Karpas-422 (cell line): ENCODE data around the gene PALMD. TPM values are rescaled to one million over a fixed set of nuclear protein-coding genes. Genes with fewer than 3 reads are reported as not detected.
A peak's percentile ranks its signal among the peaks of the same experiment; 100 is the strongest.

ENCODE experiments used
- DNase-seq: peaks from one replicate; pipeline ENCODE4 v3.0.0-alpha.2; 2015
- H2AFZ ChIP-seq: fragments of 200-600 bp; sonication (generic); 2 replicates; pipeline ENCODE4 v1.6.1; 2014; ENCODE audit warnings: antibody characterized with exemption, low read length, mixed read lengths
- H3K27ac ChIP-seq: fragments of 200-600 bp; sonication (generic); 2 replicates; pipeline ENCODE4 v1.5.1; 2014; ENCODE audit warnings: mild to moderate bottlenecking, low read length, moderate library complexity
- H3K27me3 ChIP-seq: fragments of 200-600 bp; sonication (generic); 2 replicates; pipeline ENCODE4 v1.6.1; 2014; ENCODE audit warnings: low read length, mixed read lengths
- H3K36me3 ChIP-seq: fragments of 200-600 bp; sonication (generic); 2 replicates; pipeline ENCODE4 v1.6.1; 2014; ENCODE audit warnings: low read length, mixed read lengths; ENCODE audit not compliant: insufficient read depth
- H3K4me1 ChIP-seq: fragments of 200-600 bp; sonication (generic); 2 replicates; pipeline ENCODE4 v1.6.1; 2014; ENCODE audit warnings: mild to moderate bottlenecking, low read length, mixed read lengths
- H3K4me2 ChIP-seq: fragments of 200-600 bp; sonication (generic); 2 replicates; pipeline ENCODE4 v1.6.1; 2014; ENCODE audit warnings: low read length, low read depth, mild to moderate bottlenecking; ENCODE audit not compliant: poor library complexity, severe bottlenecking
- H3K4me3 ChIP-seq: fragments of 200-600 bp; sonication (generic); 2 replicates; pipeline ENCODE4 v1.5.1; 2014; ENCODE audit warnings: mild to moderate bottlenecking, antibody characterized with exemption, low read length, mixed read lengths
- H3K79me2 ChIP-seq: fragments of 200-600 bp; sonication (generic); 2 replicates; pipeline ENCODE4 v1.6.1; 2014; ENCODE audit warnings: mild to moderate bottlenecking, low read length, mixed read lengths
- H3K9ac ChIP-seq: fragments of 200-600 bp; sonication (generic); 2 replicates; pipeline ENCODE4 v1.6.0; 2014; ENCODE audit warnings: low read length
- H3K9me2 ChIP-seq: fragments of 200-600 bp; sonication (generic), shearing (Covaris generic); replicated peaks from 2 replicates; pipeline ENCODE4 v1.6.0; 2014; ENCODE audit warnings: mild to moderate bottlenecking, low read length, moderate library complexity; ENCODE audit not compliant: insufficient read depth
- H3K9me3 ChIP-seq: fragments of 300-700, 200-600 bp; sonication (generic); 2 replicates; pipeline ENCODE4 v1.6.1; 2014; ENCODE audit warnings: low read length, mixed read lengths
- H4K20me1 ChIP-seq: fragments of 200-600 bp; sonication (generic); 2 replicates; pipeline ENCODE4 v1.6.1; 2014; ENCODE audit warnings: mild to moderate bottlenecking, antibody characterized with exemption, low read length, low read depth; ENCODE audit not compliant: insufficient read depth
- total RNA-seq: library from RNA; depleted of rRNA; stranded (reverse); fragments of >200 nt; shearing (Covaris generic); gene quantifications from 2 replicates; pipeline ENCODE4 v1.2.3, GENCODE V29; 2014; ENCODE audit warnings: low replicate concordance; rRNA removed

Gene PALMD
- total RNA-seq, 1 experiment from 2014 or later, result not detected

DNA sequence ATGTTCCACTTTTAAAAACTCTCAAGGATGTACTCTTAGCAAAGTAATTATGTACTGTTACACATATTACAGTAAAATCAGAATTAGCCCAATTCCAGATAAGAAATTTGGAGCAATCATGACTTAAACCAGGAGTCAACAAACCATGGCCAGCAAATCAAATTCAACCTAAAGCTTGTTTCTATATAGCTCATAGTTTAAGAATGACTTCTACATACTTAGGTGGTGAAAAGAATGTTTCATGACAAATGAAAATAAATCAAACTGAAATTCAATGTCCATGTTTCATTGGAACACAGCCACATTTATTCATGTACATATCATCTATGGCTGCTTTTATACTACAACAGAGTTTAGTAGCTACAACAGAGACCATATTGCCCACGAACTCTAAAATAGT lies 85.5 kb downstream of the PALMD start:
- no peak overlapping the region for H3K4me2 ChIP-seq
- no peaks in the 10 kb centered on the region for H3K9me2 ChIP-seq
- H2AFZ ChIP-seq, result no peak overlapping the region
- H3K79me2 ChIP-seq, result peaks cover 3% of the 10 kb centered on the region; the same call in 1 of the 2 replicates
- H3K4me3 ChIP-seq, result no peak overlapping the region
- H3K4me1 ChIP-seq, result peaks cover 13% of the 10 kb centered on the region
- H3K27ac ChIP-seq, result no peak overlapping the region
- no peaks in the 10 kb centered on the region for H3K9me3 ChIP-seq
- H3K9ac ChIP-seq, result no peak overlapping the region
- no peaks in the 10 kb centered on the region for H3K27me3 ChIP-seq
- no peak for DNase-seq
- no peaks in the 10 kb centered on the region for H4K20me1 ChIP-seq
- peaks cover 43% of the 10 kb centered on the region for H3K36me3 ChIP-seq

DNA sequence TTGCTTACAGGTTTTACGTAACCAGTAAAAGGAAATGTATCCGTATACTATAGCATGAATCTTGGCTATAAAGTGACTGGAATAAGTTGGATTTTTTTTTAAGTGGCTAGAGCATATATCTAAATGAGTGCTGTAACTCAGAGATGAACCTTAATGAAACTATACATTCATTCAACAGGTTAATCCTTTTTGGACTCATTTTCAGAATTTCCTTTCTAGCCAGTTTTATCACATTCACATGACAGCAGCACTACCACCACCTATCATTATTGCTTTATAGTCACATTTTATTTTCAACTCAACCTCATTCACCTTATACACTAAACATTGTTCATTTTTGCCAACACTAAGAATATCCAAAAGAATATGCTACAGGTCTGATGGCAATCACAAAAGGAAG lies 89.9 kb downstream of the PALMD start:
- H3K27me3 ChIP-seq, result no peaks in the 10 kb centered on the region
- no peaks in the 10 kb centered on the region for H4K20me1 ChIP-seq
- H3K79me2 ChIP-seq, result peaks cover 6% of the 10 kb centered on the region; the same call in 1 of the 2 replicates
- peaks cover 64% of the 10 kb centered on the region for H3K36me3 ChIP-seq
- H3K9ac ChIP-seq, result no peak overlapping the region
- H2AFZ ChIP-seq, result no peak overlapping the region
- H3K4me3 ChIP-seq, result no peak overlapping the region
- H3K4me2 ChIP-seq, result no peak overlapping the region
- no peak for DNase-seq
- no peaks in the 10 kb centered on the region; the same call in 1 of the 2 replicates for H3K4me1 ChIP-seq
- no peak overlapping the region for H3K27ac ChIP-seq
- H3K9me2 ChIP-seq, result no peaks in the 10 kb centered on the region
- no peaks in the 10 kb centered on the region for H3K9me3 ChIP-seq

DNA sequence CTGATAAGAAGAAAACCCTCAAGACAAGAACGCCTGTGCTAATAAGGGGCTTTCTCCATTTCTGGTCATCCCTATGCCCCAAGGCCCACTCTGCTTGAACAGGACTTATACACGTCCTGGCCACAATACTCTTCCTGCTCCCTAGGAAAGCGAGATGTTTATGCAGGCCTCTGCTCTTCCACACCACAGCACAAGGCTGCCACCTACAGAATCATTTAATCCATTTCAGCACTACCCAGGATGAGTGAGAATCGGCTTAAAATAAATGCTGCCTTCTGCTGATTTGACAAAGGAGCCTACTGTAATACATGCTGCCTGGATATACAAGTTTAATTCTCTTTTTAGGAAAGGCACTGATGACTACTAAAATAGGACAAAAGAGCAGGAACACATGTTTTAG lies 91.1 kb downstream of the PALMD start:
- no peak overlapping the region for H2AFZ ChIP-seq
- no peak overlapping the region for H3K4me3 ChIP-seq

DNA sequence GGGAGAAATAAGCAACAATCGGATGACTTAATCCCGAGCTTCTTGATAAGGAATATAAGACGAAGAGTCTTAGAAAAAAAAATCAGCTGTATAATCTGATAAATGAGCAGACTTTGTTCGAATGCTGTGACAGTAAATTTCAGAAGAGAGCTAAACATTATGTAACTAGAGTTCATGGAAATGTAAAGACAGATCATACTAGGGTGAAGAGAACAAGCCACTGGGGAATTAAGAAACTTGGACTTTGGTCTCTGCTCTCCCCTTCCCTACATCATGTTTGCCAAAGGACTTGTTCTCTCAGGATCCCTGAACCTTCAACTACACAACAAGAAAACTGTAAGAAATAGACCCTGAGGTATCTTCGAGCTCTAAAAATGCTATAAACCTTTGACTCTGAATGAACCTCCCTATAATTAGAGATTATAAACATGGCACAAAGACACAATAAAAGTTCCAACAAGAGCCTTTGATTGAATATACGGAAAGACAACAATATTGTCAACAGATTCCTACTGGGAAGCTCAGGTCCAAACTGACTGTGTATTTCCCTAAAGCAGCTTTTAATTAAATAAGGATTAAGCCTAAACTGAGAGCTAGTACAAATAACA lies 93.0 kb downstream of the PALMD start:
- no peaks in the 10 kb centered on the region for H3K9me2 ChIP-seq
- H3K36me3 ChIP-seq, result peaks cover 78% of the 10 kb centered on the region
- no peaks in the 10 kb centered on the region for H4K20me1 ChIP-seq
- DNase-seq, result no peak
- H2AFZ ChIP-seq, result no peak overlapping the region
- no peak overlapping the region for H3K9ac ChIP-seq
- H3K4me1 ChIP-seq, result no peaks in the 10 kb centered on the region; the same call in 1 of the 2 replicates
- H3K27me3 ChIP-seq, result no peaks in the 10 kb centered on the region
- no peak overlapping the region for H3K27ac ChIP-seq
- H3K9me3 ChIP-seq, result no peaks in the 10 kb centered on the region
- H3K4me3 ChIP-seq, result no peak overlapping the region
- H3K4me2 ChIP-seq, result no peak overlapping the region
- H3K79me2 ChIP-seq, result peaks cover 3% of the 10 kb centered on the region; the same call in 1 of the 2 replicates

More for the DNA sequence above, 91.1 kb downstream of the PALMD start:
- H3K27me3 ChIP-seq, result no peaks in the 10 kb centered on the region
- H3K79me2 ChIP-seq, result peaks cover 6% of the 10 kb centered on the region; the same call in 1 of the 2 replicates
- H4K20me1 ChIP-seq, result no peaks in the 10 kb centered on the region
- H3K9ac ChIP-seq, result no peak overlapping the region
- H3K4me1 ChIP-seq, result no peaks in the 10 kb centered on the region; the same call in 1 of the 2 replicates
- H3K9me2 ChIP-seq, result no peaks in the 10 kb centered on the region
- no peak overlapping the region for H3K4me2 ChIP-seq
- peak; percentile 68 for DNase-seq
- no peaks in the 10 kb centered on the region for H3K9me3 ChIP-seq
- peaks cover 75% of the 10 kb centered on the region for H3K36me3 ChIP-seq
- no peak overlapping the region for H3K27ac ChIP-seq

DNA sequence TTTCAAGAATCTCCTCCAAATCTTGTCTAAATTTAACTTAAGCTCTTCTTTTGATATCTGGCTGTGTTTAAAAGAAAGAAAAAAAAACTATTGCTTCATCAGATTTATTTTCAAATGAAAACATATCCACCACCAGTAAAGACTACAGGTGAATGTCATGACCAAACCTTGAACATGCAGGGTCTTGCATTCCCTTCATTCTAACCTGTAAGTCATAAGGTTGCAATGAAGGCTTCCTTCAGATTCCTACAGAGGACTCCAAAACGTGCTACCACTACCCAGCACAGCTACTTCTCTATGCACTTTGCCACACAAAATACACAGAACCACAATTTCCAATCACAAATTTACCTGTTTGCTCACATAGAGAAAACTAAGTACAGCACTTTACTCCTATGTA lies 94.2 kb downstream of the PALMD start:
- no peak for DNase-seq
- H3K27me3 ChIP-seq, result no peaks in the 10 kb centered on the region
- no peak overlapping the region for H3K9ac ChIP-seq
- H3K36me3 ChIP-seq, result peaks cover 72% of the 10 kb centered on the region
- no peak overlapping the region for H3K4me3 ChIP-seq
- H3K4me2 ChIP-seq, result no peak overlapping the region
- no peaks in the 10 kb centered on the region for H3K9me3 ChIP-seq
- H2AFZ ChIP-seq, result no peak overlapping the region
- H3K9me2 ChIP-seq, result no peaks in the 10 kb centered on the region
- H3K4me1 ChIP-seq, result no peaks in the 10 kb centered on the region; the same call in 1 of the 2 replicates
- H3K79me2 ChIP-seq, result peaks cover 3% of the 10 kb centered on the region; the same call in 1 of the 2 replicates
- H3K27ac ChIP-seq, result no peak overlapping the region
- H4K20me1 ChIP-seq, result no peaks in the 10 kb centered on the region

Other genes with a start within 250 kb of the PALMD start
- gene FRRS1, start 120.5 kb downstream of the PALMD start, total RNA-seq, result 24.4 and 47.1 TPM in 2 replicates
- gene AGL, start 204.2 kb downstream of the PALMD start, total RNA-seq, result 28.7 and 49.5 TPM in 2 replicates